Activated naive CD4-positive, alpha-beta T cell treated with anti-CD3 and anti-CD28 coated beads, Interleukin-2, amount 50 U/mL, for 16 hours (primary cell): ENCODE measurements around the gene DPF3.
"Not testable (repeated sequence)": the region's sequence is repeated elsewhere in the genome, so short reads cannot be mapped to it uniquely, and the experiment has no call there.

ENCODE experiments used
- DNase-seq: peaks from one replicate; pipeline ENCODE4 v3.0.0-alpha.2; 2020

DPF3 gene

DNA sequence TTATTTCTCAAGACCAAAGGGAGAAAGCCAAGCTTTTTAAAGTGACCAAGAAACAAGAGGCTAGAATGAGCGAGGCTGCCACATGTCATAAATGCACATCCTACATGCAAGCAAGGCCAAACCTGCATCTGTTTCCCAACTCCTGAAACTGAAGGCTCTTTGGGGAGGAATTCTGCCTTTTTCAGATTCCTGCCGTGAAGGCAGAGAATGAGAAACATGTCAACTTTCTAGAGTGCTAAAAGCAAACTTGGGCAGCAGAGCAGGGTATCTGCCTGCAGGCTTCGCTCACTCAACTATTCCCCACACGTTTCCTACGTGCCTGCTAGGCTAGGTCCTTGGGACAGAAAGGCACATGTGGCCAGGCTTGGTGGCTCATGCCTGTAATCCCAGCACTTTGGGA lies 15.2 kb downstream of the DPF3 start:
- DNase-seq, result no peak

DNA sequence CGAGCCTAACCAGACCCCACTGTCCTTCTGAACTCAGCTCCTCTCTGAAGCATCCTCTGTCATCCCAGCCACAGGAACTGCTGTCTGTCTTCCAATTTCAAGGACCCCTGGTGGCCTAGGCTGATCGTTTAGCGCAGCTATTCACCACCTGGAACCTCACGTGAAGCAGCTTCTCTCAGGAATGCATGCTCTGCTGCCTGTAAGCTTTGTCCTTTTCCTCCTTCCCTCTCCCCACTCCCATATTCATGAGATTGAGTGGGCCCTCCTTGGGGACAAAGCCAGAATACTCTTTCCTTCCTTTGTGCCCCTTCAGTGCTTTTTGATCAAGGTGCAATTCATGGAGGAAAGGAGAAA lies 17.2 kb downstream of the DPF3 start:
- DNase-seq, result no peak

DNA sequence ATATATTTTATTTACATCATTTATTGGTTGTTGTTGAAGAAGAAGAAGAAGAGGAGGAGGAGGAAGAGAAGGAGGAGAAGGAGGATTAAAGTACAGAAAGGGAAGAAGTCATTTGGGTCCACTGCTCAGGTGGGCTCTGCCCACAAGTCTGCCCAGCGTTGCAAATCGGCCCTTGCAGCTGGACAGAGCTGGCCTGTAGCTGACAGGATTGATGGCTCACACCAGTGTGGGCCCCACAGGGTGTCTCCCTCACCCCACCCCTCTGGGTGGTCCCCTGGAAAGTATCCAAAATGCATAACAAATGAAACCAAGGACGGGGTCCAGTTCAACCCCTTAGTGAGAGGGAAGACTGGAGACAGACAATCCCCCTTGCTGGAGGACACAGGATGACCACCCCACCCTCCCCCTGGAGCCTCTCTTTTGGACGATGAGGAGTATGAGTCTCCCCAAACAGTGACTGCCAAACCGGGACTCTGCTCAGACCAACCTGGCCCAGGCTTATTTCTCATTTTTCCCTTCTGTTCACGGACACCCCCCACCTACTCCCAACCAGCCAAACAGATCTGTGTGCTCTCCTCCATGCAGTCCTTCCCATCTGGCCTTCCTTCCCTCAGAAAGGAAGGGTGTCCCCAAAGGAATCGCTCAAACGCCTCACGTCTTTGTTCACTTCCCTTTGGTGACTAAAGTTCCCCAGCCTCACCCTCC lies 17.7 kb downstream of the DPF3 start:
- DNase-seq, result no peak

DNA sequence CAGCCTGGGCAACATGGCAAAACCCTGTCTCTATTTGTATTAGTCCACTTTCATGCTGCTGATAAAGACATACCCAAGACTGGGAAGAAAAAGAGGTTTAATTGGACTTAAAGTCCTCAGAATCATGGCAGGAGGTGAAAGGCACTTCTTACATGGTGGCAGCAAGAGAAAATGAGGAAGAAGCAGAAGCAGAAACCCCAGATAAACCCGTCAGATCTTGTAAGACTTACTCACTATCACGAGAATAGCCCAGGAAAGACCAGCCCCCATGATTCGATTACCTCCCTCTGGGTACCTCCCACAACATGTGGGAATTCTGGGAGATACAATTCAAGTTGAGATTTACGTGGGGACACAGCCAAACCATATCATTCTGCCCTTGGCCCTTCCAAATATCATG lies 23.0 kb downstream of the DPF3 start:
- DNase-seq, result not testable (repeated sequence)

DNA sequence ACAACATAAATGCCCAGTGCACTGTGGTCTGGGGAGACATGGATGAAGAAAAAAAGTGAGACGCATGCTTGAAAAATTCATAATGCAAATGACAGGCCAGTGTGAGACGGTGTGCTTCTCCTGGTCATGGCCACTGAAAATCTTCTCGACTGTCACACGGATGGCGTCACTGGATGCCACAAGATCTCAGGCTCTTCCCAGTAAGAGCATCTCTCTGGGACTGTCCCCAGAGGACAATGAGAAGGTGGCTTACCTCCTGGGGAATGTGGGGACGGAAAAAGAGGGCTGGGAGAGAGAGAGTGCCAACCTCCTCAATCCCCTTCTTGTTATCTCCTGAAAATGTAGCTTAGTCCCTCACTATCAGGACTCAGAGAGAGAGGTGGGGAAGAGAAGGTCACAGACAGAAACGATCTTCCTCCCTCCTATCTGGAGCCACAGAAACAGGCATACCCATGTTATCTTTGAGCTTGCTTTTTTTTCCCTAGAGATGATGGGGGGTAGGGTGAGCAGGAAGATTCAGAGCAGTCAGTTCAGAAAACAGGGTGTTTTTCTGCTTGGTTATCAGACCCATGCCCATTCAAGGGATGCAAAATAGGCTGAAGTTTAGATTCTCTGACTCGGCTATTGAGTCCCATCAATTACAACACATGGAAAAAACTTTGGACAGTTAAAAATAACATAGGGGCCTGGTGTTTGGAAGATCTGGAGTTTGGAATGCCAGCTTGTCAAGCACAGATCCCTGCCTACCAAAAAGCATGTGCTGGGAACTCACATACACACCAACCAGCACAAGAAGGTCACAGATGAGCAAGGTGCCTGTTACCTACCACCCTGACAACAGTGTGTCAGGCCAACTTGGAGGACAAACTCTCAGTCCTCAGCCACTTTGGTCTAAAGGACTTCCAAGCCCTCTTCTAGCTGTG lies 24.2 kb downstream of the DPF3 start:
- DNase-seq, result no peak

DNA sequence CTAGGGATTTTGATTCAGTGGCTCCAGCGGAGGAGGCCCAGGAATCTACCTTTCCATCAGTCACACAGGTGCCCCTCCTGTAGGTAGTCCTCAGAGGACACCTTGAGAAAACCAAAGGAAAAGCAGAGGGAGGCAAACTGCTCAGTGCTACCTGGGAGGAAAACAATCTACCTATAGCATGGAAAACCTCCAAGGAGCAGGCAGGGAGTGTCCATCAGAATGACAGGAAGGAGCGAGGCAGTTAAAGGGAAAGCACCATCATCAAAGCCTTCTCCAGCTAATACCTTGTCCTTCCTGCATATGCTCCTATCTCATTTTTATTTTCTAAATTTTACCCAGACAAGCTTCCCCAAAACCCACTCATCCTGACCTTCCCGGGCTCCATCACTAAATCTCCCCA lies 25.4 kb downstream of the DPF3 start:
- DNase-seq, result no peak

DNA sequence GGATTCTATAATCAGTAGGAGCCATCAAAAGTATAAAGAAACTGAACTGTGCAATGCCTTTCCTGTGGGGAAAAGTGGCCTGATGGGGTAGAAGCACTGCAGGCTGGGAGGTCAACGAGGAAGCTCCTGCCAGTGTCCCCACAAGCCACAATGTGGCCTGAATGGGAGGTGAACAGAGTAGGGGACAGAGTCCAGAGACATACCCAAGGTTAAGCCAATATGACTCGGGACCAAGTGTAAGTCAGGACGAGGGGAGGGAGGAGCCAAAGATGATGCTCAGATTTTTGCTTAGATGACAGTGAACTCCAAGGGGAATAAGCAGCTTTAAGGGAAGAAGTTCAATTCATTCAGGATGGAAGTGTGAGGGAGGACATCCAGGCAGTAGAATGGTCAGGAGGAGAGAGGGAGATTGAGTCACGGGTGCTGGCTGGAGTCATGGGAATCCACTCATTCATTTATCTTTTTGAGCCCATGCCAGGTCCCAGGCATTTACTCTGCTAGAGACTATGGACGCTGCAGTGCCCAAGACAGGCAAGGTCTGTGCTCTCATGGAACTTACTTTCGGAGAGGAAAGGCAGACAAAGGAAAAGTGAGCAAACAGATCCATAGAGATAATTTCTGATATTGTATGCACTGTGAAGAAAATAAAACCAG lies 29.1 kb downstream of the DPF3 start:
- no peak for DNase-seq

DNA sequence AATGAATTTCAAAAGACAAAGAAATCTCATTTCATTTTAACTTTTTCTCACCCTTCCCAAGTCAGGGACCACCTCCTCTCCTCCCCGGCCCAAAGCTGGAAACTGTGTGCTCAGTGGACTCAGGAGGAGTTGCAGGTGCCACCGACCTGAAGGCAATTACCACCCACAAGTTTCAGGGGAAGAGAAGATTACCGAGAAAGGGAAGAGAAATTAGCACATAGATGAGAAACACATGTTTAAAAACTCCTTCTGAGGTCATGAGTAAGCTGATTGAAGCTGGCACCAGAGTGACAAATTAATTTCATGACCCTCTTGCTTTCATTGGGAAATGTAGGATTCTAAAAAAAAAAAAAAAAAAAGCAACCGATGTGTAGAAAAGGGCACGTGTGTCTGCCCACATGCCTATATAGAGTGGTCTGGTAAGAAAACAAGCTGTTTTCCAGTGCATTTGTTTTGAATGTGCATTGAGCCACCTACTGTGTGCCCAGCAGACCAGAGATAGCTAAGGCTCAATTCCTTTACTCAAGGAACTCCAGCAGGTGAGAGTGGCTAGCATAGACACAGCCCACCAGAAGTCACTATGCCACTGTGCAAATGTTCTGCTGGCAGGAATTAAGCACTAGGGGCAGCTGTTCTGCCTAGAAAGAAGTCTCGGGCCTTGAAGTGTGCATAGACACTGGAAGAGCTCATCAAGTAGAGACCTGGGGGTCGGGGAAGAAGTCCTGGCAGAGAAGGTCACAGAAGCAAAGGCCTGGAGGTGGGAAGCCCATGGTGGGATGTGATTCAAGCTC lies 30.5 kb downstream of the DPF3 start:
- no peak for DNase-seq

DNA sequence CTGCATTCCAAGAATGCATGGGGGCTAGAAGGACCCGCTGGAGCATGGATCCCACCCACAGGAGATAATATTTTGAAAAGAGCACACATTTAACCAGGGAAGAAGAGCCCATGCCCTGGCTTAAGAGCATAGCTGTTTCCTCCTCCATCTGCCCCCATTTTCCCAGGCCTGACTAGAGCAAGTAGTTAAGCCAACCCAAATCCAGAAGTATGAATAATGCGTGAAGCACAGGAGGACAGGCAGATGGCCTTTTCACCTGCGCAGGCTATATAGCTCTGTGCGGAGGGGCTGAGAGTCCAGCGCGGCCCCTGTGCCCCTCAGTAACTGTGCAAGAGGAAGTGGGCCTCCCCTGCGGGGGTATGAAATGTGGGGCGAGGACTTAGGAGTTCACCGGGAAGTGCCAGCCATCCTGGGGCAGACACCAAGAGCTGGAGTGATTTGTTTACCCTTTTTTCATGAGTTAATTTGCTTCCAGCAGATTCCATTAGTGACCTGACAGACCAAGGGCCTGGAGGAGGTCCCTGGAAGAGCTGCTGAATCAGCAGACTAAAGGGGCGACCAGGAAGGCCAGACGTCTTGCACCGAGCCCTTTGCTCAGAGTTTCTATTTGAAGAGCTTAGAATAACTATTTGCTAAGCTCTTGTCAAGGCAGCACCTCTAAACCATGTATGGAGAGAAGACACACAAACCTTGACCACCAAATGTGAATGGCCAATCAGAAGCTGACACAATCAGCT lies 37.2 kb downstream of the DPF3 start:
- no peak for DNase-seq

DNA sequence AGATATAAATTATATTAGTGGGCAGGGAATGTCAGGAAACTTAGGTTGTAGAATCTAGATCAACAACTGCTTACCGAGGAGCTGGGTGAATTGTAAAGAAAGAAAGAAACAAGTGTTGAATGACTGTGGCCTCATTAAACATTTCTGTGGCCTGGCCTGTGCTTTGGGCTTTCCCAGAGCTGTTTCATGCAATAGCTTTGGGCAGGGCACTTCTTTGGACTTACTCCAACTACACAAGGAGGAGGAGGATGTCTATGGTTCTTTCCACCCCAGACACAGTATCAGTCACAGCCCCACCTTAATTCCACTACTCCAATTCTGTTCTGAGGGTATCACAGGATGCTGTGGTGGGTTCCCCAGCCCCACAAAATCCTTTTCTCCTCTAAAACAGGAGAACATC lies 38.0 kb downstream of the DPF3 start:
- no peak for DNase-seq

DNA sequence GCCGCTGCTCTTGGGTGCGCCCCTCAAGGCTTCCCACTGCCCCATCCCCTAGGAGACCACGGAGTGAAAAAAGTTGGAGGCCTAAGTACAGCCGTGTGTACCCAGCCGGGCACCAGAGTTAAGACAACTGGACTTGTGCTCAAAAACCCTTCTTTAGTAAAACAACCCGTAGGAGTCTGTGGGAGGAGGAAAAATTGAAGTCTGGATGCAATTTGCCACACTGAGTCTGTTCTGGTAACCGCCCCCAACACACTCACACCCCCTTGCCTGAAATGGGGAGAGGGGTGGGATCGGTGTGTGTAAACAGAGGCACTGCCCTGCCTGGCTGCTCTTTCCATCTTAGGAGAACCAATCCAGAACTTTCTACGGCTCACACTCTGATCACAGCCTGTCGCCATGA lies 41.7 kb downstream of the DPF3 start:
- no peak for DNase-seq

DNA sequence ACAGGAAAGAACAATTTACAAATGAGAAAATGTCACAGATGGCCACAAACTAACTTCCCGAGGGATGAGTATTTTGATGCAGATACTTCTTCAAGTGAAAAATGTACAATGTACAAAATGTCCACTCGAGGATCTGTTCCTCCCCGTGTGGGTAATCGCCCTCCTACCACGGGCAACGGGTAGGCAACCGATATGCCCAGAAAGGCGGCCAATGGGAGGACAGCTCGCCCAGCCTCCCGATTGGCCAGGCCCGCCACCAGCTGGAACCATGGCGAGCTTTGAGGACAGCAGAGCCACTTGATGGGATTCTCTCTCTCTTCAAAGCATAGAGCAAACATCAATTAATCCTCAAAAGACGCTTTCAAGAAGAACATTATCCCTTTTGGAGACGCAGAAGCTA lies 42.3 kb downstream of the DPF3 start:
- no peak for DNase-seq

DNA sequence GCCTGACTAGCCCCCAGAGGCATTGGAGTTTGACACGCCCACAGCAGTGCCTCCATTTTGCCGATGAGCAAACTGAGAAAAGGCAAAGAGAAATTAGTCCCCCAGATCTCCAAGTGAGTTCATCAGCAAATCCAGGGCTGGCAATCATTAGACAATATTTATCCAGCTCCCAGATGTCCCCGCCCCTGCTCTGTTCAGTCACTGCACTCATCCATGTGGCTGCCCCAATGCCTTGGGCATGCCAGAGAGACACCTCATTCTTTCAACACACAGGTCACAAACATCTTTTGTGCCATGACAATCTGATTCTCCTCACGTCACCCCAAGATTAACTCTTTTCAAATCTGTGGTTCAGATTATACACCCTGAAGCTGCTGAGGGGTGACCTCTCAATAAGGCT lies 43.5 kb downstream of the DPF3 start:
- DNase-seq, result no peak

DNA sequence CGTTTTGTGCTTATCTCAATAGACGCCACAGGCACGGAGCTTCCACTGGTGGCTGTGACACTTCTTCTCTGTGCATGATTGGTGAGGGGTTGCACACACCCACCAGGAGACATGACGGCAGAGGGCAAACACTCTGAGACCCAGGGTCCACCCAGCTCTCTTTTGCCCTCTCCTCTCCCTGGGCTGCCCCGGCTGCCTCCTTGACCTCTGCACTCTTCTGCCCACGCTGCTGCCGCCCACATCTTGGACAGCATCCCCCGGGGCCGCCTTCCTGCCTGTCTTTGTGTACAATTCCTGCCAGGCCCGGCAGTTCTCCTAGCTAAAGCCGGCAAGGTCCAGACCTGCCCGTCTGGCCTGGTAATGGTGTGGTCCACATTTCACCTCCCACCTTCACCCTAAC lies 44.7 kb downstream of the DPF3 start:
- DNase-seq, result no peak

DNA sequence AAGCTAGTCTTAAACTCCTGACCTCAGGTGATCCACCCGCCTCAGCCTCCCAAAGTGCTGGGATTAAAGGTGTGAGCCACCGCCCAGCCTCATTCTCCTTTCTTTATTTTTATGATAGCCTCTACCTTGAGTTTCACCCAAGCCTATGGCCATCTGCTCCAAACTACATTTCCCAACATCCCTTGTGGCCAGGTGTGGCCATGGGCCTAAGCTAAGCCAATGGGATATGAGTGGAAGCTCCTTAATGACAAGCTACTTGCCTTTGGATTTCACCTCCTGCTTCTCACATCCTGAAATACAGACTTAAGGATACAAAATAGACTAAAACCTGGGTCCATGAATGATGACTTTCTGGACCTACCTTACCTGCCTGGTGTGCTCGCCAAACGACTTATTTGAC lies 46.2 kb downstream of the DPF3 start:
- DNase-seq, result no peak

DNA sequence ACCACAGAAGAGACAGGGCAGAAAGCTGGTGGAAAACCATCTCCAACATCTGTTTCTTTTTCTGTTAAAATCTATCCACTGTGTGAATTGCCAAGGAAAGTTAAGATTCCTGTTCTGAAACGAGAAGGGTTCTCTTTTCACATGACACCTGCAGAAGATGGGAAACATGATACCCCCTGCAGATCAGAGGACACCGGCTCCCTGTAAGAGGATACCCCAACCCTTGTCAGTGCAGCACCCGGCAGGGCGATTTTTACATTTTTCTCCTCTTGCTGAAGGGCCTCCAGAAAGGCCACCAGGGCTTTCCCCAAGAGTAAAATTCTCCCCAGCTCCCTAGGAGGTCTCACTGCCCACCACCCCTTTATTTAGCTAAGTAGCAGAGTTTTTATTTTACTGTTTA lies 48.2 kb downstream of the DPF3 start:
- no peak for DNase-seq

DNA sequence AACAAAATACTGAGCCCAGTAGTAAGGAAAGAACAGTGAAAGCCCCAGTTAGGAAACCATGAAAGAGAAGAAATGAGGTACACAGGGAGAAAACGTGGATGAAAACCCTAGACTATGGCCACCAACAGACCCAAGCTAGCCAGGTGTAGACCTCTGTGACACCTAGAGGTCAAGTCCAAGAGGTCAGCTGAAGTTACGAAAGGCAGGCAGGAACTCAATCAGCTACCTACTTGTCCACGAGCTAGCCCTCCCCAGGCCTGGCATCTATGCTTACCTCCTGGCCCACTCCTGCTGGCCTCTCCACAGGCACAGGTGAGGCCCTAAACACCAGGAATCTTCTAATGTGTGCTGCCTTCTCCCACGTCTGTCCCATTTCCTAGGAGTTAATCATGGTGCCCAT lies 48.7 kb downstream of the DPF3 start:
- no peak for DNase-seq

DNA sequence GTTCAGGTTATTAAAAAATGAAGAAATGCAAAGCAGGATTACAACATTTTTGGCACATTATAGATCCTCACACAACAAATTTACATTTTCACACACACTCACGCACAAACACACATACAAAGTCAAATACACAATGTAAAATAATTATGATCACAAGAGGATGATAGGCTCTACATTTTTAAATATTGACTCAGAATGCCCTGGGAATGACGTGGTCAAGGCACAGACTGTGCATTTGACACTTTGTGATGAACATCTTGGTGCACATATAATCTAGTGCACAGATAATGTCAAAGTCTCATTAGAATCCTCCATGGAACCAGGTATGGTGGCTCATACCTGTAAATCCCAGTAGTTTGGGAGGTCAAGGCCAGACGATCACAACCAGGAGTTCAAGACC lies 49.4 kb downstream of the DPF3 start:
- DNase-seq, result no peak

DNA sequence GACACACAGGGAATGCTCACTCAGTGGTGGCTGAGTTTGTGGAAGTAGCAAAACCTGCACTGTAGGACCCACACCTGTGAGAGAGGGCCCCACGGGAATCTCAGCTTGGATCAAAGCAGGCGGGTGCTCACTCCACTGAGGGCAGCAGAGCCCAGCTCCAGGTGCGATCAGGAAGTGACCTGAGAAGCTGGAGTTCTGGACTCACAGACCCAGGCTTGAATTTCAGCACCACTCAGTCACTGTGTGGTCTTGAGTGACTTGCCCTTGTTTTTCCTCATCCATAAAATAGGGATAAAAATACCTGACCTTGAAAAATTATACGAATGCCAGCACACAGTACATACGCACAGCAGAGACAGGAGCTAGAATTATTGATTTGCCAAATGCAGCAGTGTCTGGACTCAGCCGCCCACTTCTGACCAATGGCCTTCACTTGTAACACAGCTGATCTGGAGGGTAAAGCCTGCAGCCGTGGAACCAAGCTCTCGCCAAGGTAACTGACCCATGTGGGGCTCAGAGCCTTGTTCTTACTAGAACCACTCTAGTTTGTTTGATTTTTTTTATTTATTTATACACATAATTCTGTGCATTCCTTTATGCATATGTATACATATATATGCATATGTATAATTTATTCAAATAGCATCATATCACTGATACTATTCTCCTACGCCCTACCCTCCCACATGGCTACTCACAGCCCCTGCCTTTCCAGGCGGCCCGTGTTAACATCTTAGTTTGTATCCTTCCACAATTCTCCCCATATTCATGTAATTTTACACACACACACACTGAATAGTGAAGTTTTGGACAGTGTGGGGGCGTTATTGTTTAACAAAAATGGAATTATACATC lies 53.9 kb downstream of the DPF3 start:
- DNase-seq, result no peak

DNA sequence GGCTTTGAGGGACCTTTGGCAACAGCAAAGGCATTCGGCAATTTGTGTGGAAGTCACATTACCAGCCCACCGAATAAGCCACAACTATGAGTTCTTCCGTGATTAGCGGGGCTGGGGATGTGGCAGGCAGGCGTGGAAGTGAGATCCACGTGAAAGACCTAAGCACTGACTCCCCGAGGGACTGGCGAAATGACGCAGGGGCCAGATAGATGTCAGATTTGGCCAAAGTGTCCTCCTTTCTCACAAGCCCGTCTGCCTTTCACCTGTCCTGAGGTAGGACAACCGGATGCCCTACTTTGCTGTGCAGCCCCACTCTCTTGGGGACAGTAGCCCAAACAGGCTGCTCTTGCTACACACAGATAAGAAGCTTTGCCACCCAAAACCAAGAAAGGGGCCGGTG lies 54.5 kb downstream of the DPF3 start:
- DNase-seq, result no peak

DNA sequence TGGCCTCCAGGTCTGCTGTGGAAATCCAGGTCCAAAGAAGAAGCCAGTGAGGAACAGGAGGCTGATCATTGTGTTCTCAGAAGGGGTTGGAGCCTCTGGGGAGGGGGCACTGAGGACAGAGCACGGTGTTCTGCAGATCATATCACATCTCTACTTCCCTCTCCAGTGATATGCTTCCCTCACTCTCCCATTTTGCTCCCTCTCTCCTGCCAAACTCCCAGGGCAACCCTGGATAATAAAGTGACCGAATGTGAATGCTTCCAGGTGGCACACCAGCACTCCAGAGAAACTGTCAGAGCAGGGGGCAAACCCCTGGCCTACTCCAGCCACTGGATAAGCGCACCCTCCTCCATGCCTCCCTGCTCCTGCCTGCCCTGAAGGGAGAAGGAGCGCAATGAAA lies 57.8 kb downstream of the DPF3 start:
- DNase-seq, result no peak

DNA sequence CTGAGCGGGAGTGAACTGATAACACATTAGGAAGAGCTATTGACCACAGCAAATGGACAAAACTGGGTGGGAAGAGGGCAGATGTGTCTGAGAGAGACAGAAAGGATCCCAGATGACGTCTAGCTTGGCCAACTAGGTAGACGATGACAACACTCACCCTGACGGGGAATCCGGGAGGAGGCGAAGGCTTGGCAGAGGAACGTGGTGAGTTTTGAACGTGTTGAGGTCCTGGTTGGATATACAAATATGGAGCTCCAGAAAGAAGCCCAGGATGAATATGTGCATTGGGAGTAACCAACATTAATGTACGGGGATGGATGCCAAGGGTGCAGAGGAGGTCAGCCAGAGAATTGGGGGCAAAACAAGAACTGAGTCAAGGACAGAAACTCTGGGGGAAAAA lies 60.7 kb downstream of the DPF3 start:
- no peak for DNase-seq
